DMS53 treated with DMSO at 0.1 percent for 48 hours (cell line): Measurements from ENCODE around the gene SCNM1.

ENCODE experiments used
- DNase-seq: peaks from one replicate; lab custom pipeline; 2025; ENCODE audit not compliant: unreplicated experiment; lab: John Stamatoyannopoulos, UW

The SCNM1 gene, protein sequence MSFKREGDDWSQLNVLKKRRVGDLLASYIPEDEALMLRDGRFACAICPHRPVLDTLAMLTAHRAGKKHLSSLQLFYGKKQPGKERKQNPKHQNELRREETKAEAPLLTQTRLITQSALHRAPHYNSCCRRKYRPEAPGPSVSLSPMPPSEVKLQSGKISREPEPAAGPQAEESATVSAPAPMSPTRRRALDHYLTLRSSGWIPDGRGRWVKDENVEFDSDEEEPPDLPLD

DNA sequence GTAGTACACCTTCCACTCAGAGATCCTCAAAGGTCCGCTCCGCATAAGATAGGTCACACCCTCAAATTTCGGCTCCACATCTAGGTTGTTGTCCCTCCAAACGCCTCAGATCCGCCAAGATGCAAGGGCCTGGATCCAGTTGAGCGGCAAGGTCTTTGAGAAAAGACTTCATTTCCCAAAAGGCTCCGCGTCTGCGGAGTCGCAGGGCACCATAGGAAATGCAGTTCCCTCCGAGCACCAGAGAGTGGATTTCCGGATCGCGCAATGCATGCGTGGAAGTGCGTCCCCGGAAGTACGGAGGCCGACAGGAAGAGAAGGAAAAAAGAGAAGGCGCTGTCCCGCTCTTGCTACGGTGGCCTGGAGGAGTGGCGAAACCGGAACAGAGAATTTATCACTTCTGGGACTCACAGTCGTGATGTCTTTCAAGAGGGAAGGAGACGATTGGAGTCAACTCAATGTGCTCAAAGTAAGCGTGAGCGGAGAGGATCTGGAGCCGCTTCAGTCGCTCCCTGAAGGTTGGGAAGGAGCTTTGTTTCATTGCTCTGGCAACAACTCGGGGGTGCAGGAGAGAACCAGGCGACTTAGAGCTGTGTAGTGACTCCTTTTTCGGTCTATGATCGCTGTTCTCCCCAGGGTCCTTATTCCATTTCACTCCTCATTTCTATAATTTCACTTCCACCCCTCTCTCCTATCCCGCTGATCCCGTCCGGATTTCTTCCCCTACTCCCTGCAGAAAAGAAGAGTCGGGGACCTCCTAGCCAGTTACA is at the start of gene SCNM1, which contains the start of gene LYSMD1:
SCNM1 (plus strand) TSS at position 407 of the 767 bp plus-strand sequence; CDS start at position 416, 9 bp downstream.
LYSMD1 (minus strand) TSS at position 165 of the 767 bp plus-strand sequence. CDS start 644 bp downstream, outside the sequence.
- peak; percentile 93 for DNase-seq

DNA sequence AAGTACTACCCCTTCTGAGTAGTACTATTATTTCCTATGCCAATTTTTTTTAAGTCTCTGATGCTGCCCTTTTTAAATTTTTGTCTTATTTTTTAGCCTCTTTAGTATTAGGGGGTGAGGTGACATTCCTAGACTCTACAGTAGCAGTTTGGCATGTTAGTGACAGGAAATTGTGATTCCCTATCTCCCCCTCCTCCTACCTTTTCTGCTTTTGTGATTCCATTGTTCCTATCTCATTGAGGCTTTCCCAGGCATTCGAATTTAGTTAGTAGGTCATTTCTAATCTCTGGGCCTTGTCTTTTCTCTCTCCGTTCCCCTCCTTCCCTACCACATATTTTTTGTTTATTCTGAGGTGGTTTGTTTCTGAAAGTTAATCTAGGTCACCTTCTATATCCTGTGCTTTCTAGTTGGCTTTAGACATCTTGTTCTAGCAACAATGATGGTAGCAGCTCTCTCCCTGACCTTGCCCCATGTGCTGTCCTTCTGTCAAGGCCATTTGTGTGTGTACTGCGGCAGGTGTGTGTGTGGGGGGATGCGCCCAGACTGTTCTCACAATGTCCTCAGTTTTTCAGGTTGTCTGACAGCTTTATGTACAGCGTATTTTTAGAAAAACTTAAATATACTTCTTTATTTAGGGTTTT is 41.1 kb upstream of the SCNM1 start:
- no peak for DNase-seq

DNA sequence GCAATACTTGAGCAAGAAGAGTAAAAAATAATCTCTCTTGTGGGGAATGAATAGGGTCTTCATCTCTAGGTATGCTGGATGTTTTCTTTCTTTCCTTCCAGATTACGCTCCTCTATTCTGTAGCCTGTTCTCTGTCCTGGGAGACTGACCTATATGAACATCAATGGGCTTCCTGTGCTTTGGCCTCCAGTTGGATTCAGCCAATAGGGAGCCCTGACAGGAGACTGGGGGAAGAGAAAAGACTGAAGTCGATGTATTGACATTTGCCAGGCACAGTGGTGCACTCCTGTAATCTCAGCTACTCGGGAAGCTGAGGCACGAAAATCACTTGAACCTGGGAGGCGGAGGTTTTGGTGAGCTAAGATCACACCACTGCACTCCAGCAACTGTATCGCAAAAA is 37.1 kb upstream of the SCNM1 start:
- DNase-seq = no peak

DNA sequence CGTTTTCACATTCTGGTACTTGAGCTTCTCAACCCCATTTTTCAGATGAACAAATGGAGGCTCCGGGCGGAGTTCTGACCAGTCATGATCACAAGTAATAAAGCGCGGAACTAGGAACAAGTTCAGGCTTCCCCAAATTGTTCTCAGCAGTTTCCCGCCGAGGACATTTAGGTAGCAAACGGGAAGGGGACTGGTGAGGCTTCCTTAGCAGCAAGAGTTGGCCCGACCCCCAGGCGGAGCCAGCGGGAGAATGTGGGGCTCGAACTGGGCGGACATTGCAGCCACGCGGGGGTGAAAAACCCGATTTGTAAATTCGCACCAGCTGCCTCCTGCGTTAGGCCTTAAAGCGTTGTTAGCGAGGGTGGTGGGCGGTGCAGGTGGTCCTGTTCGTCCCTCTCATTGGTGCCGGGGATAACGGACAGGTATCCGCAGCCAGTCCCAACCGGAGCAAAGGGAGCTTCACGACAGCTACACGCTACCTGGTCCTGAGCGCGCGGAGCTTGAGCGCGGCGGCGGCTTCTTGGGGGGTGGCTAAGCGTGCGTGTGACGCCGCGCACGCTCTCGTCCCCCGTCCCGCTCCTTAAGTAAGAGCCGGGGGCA is 34.9 kb upstream of the SCNM1 start:
- DNase-seq = peak; percentile 81

DNA sequence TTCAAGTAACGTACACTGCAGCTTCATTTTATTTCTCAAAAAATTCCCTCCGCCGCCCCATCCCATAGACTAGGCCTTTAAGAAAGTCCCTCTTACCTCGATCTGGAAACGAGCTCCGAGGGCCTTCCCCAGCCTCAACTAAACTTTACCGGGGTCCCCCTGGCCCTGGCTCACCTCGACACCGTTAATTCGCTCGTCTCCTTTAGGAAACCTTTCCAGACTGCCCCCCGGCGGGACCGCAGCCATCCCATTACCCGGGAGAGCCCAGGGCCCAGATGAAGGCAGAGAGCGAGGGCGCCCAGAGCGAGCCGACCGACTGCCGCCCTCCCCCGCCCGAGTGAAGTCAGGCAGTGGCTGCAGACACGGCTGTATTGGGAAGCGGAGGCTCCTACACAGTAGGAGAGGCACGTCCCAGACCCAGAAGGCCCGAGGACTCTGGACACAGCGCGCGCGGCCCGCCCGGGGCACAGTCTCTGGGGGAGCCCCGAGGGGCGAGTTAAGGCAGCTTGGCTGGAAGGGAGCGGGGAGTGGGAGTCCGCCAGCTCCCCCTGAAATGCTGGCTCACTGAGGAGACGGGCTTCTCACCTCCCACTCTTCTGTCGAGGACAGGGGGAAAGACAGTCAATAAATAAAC is 34.1 kb upstream of the SCNM1 start:
- DNase-seq = peak; percentile 33

DNA sequence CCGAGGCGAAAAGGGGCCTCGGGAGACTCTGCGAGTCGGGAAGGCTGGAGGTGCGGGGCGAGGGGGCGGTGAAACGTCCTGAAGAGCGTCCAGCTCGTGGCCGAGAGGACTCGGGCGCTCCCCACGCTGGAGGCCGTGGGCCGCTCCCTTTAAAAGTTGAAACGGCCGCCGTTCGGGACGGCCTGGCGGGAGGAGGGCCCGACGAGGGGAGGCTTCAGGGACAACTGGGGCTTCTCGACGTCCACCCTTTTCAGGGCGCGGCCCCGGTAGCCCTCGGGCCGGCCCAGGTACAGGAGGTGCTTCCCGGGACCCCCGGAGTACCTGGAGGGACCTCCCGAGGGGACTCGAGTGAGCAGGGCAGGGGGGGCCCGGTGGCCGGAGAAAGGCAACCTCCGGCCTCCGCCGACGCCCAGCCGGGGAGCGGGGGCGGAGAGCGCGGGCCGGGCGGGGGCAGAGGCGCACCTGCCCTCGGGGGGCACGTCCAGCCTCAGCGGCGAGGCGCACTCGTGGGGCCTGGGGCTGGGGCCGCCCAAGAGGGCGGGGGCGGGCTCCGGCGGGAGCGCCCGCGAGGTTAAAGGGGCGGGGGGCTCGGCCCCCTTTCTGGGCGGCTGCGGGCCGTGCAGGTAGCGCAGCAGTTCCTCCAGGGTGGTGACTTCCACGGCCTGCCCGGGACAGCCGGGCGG is 33.5 kb upstream of the SCNM1 start:
- no peak for DNase-seq

DNA sequence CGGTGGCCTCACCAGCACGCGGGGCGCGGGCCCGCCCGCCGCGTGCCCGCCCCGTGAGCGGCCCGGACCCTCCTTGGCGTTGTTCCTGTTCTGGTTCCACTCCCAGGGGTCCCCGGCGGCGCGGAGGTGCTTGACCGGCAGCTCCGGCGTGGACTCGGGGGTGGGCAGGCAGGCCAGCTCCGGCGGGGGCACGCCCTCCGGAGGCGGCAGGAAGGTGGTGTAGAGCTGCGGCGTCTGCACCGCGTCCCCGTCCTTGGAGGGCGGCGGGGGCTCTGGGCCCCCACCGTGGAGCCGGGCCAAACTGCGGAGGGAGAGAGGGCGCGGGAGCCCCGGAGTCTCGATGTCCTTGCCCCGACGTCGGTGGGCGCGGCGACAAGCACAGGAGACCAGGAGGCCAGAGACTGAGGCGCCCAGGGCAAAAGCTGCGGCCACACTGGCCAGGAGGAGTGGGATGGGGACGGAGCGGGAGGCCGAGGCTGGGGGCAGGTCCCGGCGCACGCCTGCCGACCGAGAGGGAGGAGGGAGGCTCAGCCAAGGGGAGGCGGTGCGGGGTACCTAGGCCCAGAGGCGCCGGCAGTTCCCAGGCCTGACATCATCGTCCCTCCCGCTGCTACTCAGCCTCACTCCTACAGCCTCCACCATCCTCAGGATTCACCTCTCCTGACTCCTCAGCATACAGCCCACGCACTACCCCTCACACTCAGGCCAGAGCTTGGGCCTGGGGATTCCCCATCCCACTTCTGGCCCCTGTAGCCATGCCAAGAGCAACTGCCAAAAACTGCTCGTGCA is 32.7 kb upstream of the SCNM1 start:
- DNase-seq = no peak

DNA sequence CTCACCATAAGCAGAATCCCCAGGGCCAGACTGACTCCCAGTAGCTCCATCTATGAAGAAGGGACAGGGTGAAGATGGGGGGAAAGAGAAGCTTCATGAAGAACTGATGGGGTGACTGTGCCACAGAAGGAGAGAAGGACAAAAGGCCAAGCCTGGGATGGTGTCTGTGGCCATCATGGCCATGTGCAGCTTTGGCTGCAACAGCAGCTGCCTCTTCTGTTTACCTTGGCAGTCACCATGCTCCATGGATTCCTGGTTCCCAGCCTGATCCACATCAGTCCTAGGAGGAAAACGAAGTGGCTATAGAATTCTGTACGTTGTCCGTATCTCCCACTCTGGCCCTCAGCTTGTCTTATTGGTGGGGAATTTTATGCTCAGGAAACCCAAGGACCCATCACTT is 31.5 kb upstream of the SCNM1 start:
- peak; percentile 12 for DNase-seq

DNA sequence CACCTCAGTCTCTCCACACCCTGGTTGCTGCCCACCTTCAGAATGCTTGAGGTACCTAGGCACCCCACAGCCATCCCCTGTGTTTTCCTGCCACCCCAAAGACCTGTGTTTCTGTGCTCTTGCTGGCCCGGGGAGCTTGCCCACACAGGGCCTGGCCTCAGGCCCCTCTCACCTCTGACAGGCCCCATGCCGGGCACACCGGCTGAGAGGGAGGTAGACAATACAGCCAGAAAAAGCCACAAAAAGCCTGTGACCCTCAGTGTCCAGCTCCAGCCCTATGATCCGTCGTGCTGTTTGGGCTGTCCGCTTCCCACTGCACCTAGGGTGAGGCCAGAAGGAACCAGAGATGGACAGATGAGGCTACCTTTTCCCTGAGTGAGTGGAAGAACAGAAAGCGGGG is 31.0 kb upstream of the SCNM1 start:
- DNase-seq = no peak

DNA sequence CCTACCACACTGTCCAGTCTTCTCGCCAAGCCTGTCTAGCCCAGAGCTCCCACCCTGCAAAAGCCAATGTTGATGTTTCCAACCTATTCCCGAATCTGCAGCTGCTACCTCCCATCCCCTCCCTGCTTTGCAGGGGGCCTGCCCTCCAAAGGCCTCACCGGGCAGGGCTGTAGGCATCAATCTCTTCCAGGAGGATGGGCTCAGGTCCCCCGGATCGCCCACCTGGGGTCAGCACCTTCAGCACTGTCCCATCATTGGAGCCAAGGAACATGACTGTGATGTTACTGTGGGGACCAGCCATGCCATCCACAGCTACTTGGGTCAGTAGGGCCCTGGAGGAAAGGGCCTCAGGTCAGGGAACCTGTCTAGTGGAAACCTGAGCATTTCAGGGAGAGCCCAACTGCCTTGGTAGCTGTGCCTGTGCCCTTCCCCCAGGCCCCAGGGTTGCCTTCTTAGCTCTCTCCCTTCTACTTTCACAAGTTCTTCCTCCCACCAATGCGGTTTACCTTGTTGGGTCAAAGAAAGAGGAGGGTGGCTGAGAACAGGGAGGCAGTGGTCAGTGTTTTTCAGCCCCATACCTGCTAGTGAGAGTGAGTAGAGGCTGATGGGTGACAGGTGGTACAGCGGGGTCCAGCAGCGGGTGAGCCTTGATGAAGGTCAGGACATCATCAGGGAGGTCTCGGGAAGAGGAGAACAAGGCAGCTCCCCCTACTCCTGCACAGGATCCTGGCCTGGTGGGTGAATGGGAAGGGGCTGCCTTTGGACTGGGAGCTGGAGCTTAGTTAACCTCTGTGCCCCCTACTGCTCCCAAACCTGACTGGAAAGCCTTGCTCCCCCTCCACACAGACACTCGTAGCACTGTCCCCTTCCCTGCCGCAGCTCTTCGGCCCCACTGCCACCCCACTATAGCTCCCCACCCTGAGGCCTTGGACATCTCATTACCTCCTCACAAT is 30.2 kb upstream of the SCNM1 start:
- DNase-seq = no peak

DNA sequence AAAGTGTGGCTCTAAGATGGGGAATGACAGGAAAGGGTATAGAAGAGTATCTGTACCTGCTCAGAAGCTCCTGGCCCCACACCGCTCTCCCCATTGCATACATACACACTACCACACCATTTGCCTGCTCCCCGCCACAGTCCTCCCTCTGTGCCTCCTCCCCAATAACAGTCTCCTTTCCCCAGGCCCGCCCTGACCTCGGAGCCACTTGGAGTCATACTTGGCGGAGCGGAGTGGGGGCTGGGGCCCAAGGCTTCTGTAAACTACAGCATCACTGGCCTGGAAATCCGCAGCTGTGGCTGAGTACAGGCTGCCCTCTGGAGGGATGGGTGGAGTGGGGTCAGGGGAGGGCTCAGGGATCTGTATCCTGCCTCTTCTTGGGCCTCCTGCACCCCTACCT is 28.2 kb upstream of the SCNM1 start:
- no peak for DNase-seq

DNA sequence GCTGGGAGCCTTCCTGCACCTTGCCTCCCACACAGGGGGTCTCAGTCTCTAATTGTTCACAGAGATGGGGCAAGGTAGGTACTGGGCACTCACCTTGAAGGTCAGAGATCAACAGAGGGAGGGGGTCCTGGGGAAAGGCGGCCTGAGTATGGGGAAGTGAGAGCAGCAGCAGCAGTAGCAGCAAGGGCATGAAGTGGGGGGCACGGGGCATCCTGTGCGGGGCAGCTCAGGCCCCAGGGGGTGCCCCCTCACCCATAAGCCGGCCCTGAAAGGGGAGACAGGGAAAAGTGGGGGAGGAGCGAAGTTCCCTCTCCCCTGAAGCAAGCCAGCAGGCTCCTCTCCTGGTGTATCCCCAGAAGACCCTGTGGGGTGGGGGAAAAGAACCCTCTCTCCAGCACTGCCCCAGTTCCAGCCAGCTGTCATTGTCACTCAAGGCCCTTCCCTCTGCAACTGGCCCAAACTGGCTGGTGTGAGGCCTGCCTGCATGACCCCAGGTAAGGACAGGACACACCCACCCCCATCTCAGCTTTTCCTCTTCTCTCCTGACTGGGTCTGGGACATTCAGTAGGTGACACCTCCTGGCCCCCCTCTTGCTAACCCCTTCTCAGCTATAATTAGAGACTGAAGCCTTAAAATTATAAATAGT is 23.4 kb upstream of the SCNM1 start:
- DNase-seq = no peak

DNA sequence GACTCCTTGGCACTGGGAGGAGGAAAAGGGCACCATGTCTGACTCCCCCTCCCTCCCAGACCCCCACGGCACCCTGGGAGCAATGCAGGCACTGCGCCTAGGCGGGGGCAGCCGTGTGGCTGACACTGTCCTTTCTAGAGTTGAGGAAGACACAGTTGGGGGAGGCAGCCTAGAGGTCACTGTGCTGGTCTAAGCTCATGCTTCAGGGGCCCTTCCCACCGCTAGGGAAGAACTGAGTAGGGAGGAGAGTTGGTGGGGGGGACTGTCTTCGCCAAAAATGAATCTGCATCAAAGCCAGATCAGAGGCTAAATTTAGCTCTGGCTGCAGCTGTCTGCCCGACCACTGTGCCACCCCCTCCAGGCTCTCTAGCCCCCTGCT is 22.9 kb upstream of the SCNM1 start:
- no peak for DNase-seq

DNA sequence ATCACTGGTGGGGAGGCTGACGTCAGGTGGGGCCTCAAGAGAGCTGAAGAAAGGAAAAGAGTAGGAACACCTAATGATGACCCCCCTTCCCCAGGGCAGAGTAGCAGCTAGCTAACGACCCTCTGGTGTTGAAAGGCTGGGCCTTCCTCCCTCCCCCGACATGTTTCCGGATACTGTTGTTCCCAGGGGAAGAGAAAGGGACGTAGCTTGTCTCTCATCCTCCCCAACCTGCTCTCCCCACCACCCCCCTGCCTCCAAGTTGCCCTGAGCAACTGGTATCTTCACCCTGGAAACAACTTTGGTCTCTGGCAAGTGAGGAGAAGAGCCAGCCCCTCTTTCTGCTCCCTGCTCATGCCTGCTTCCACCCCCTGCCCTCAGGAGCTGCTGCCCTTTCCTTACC is 22.0 kb upstream of the SCNM1 start:
- DNase-seq = no peak

DNA sequence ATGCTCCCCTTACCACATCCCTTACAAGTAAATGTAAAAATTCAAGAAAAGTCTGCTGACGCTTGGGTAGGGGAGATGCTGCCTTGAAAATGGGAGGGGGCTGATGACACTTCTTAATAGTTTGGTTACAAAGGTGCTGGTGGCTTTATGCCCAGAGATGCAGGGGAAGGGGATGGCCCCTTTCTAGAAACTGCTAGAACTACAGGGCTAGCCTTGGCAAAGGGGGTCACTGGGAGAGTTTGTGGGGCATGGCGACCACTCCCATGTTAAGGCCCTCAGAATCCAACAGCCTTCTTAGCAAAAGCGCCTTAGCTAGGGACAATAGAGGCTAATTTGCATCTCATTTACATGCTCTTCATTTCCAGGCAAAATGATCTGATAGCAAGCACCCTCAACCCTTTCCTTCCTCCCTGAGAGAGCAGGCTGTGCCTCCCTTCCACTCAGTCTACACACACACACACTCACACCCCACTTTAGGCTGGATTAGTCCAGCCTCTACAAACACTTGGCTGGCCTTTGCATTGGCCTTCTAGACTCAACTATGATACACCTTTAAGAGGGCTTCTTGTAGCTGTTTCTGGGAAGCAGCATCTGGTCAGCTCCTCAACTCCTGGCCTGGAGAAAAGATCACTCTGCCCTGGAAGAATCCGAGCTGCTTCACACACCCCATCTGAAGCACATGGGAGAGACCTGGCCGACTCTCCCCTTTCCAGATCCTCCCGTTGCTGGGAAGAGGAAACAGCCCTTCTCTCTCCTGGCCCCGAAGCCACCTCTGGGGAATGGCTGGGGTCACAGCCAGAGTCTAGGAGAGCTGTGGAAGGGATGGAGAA is 21.3 kb upstream of the SCNM1 start:
- DNase-seq = no peak

DNA sequence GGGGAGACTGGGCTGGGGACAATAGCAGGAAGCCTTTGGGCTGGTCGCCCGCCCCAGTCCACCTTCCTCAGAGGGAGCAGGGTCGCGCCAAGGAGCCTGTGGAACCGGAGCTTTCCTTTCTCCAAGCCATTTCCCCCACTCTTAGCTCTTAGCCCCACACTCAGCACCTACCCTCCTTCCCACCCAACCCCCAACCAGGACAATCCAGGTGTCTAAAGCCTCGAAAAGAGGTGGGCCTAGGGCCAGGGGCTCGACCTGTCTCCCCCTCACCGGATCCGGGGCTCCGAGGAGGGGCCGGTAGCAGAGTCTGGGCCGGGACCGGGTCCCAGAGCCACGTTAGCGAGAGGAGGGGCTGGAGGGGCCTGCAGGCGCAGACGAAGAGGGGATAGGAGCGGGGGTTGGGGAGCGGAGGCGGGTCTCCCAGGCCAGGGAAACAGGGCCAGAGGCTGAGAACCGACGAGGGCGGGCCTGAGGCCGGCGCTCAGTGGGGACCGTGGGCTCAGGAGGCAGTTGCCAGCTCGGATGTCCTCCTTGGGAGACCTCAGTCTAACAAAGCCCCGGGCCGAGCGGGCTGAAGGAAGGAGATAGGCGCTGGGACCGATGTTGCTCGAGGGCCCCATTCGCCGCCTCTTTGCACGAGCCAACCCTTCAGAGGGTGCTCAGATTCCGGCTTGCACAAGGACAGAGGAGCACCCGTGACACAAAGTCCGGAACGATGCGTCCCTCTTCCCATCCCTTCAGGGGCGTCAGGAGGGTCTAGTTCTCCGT is 20.5 kb upstream of the SCNM1 start:
- DNase-seq = peak; percentile 12

DNA sequence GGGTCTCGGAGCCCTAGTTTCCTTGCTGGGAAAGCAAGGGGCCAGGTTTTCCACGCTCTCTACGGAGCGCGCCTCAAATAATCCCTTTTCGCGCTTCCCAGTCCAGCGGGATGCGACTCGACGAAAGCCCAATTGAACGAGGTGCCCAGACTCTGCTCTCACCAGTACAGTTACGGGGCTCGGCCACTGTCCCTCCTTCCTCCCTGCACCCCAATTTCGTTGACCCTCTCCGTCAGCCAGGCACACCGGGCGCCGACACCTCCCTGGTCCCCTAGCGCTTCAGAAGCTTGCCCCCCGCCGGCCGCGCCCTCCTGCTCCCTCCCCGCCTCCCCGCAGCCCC is 19.9 kb upstream of the SCNM1 start:
- DNase-seq = no peak
